B cell (primary cell): ENCODE results near the gene UBALD2. TPM values are rescaled to one million over a fixed set of nuclear protein-coding genes. Genes with fewer than 3 reads are reported as not detected.

Experiments
- ATAC-seq: fragments of 200-7000 bp; cut with Tn5 transposase; one replicate; pipeline ENCODE4 v1.10.0; 2021; ENCODE audit warnings: low read depth, mild to moderate bottlenecking, moderate number of reproducible peaks, moderate library complexity
- CTCF ChIA-PET: fragments of 350-600 bp; sonication (Branson Sonifier 250); formaldehyde crosslinking; loops from one replicate; lab custom pipeline; 2021; ENCODE audit warnings: antibody characterized with exemption, inconsistent platforms; lab: Charles Lee
- POLR2A ChIA-PET: fragments of 350-600 bp; sonication (Branson Sonifier 250); formaldehyde crosslinking; loops from one replicate; lab custom pipeline; 2021; ENCODE audit warnings: antibody characterized with exemption; lab: Charles Lee
- DNase-seq: peaks from one replicate; pipeline ENCODE4 v3.0.0; 2013
- H2AFZ ChIP-seq: 2 replicates; pipeline ENCODE4 v1.6.1; 2012; ENCODE audit warnings: mild to moderate bottlenecking, low read depth, low read length; ENCODE audit not compliant: insufficient read depth, poor library complexity, severe bottlenecking
- H3K27ac ChIP-seq, 2 donors: 1 replicate in 1 of 2; 2 replicates in 1 of 2; pipeline ENCODE4 v1.5.1; 2012 to 2013; ENCODE audit warnings: low read length in 2 of 2, mild to moderate bottlenecking in 2 of 2, moderate library complexity in 1 of 2
- H3K27me3 ChIP-seq, 4 experiments: fragments of 200-600 bp in 1 of 4; sonication (generic) in 1 of 4; replicated peaks in 1 of 4; 1 replicate in 2 of 4; 2 replicates in 2 of 4; pipeline versions ENCODE4 v1.6.1 to v1.7.0; 2013 to 2016; ENCODE audit warnings: low read length in 3 of 4, mild to moderate bottlenecking in 2 of 4, mixed read lengths in 1 of 4, moderate library complexity in 1 of 4; ENCODE audit not compliant: insufficient read depth in 4 of 4, control insufficient read depth in 3 of 4; ENCODE audit errors: control extremely low read depth in 1 of 4
- H3K36me3 ChIP-seq, 2 experiments: replicated peaks in 1 of 2; 1 replicate in 1 of 2; 2 replicates in 1 of 2; pipeline versions ENCODE4 v1.6.1 to v1.7.1; 2013; ENCODE audit warnings: low read length in 1 of 2; ENCODE audit not compliant: insufficient read depth in 2 of 2, control insufficient read depth in 1 of 2; ENCODE audit errors: control extremely low read depth in 1 of 2, extremely low read depth in 1 of 2
- H3K4me1 ChIP-seq, 2 donors: fragments of 200-600 bp in 1 of 2; sonication (generic) in 1 of 2; 1 replicate in 1 of 2; 2 replicates in 1 of 2; pipeline versions ENCODE4 v1.5.1 to v1.6.1; 2013 to 2017; ENCODE audit warnings: low read length in 2 of 2; ENCODE audit not compliant: control insufficient read depth in 2 of 2, insufficient read depth in 2 of 2
- H3K4me2 ChIP-seq: replicated peaks from 2 replicates; pipeline ENCODE3; 2012; ENCODE audit warnings: mild to moderate bottlenecking, low read depth, low read length; ENCODE audit not compliant: poor library complexity, severe bottlenecking
- H3K4me3 ChIP-seq, 5 experiments: fragments of 200-600 bp in 1 of 5; sonication (generic) in 1 of 5; 1 replicate in 3 of 5; 2 replicates in 2 of 5; pipeline versions ENCODE4 v1.5.1 to v1.7.0; 2011 to 2016; ENCODE audit warnings: low read length in 4 of 5, mild to moderate bottlenecking in 4 of 5, low read depth in 2 of 5, control low read depth in 1 of 5, moderate library complexity in 1 of 5; ENCODE audit not compliant: insufficient read depth in 1 of 5; ENCODE audit errors: control extremely low read depth in 1 of 5, extremely low read depth in 1 of 5
- H3K79me2 ChIP-seq: fragments of 200-600 bp; sonication (generic); one replicate; pipeline ENCODE4 v1.6.0; 2016; ENCODE audit warnings: low read length; ENCODE audit not compliant: control insufficient read depth, insufficient read depth
- H3K9ac ChIP-seq: fragments of 200-600 bp; sonication (generic); 2 replicates; pipeline ENCODE4 v1.6.1; 2017; ENCODE audit warnings: mild to moderate bottlenecking, low read length, moderate library complexity
- H3K9me3 ChIP-seq, 3 donors: one replicate each; pipeline versions ENCODE4 v1.6.1 to v1.7.1; 2013; ENCODE audit warnings: low read length in 2 of 3; ENCODE audit not compliant: control insufficient read depth in 2 of 3, insufficient read depth in 1 of 3; ENCODE audit errors: control extremely low read depth in 1 of 3
- H4K20me1 ChIP-seq: 2 replicates; pipeline ENCODE4 v1.6.0; 2012; ENCODE audit warnings: mild to moderate bottlenecking, low read length; ENCODE audit not compliant: insufficient read depth, control insufficient read depth, poor library complexity, severe bottlenecking
- H3K27ac Mint-ChIP-seq: one replicate; pipeline ENCODE4 v1.8.0; 2021; ENCODE audit warnings: mixed read lengths
- H3K27me3 Mint-ChIP-seq: one replicate; pipeline ENCODE4 v1.8.0; 2021; ENCODE audit warnings: mixed read lengths
- H3K4me1 Mint-ChIP-seq: one replicate; pipeline ENCODE4 v1.8.0; 2021; ENCODE audit warnings: mixed read lengths
- H3K4me3 Mint-ChIP-seq: one replicate; pipeline ENCODE4 v1.8.0; 2021; ENCODE audit warnings: mixed read lengths
- H3K9me3 Mint-ChIP-seq: one replicate; pipeline ENCODE4 v1.8.0; 2022; ENCODE audit warnings: mixed read lengths; ENCODE audit not compliant: insufficient read depth
- CTCF ChIP-seq: fragments of 200-600 bp; IDR thresholded peaks from one replicate; pipeline ENCODE4 v1.8.0; 2022; ENCODE audit warnings: antibody characterized with exemption, mild to moderate bottlenecking
- EZH2 ChIP-seq: IDR thresholded peaks from 2 replicates; pipeline ENCODE4 v1.6.1; 2012; ENCODE audit warnings: borderline replicate concordance, low read depth, mild to moderate bottlenecking, moderate library complexity, low read length; ENCODE audit not compliant: insufficient read depth, poor library complexity, severe bottlenecking
- WGBS: methylation state at CpG from one replicate; pipeline ENCODE4 v1.1.5; 2013; ENCODE audit warnings: missing lambda C conversion rate; ENCODE audit not compliant: insufficient coverage; 5-methylcytosine and 5-hydroxymethylcytosine counted together
- intact Hi-C: fragments of 100-400 bp; cut with micrococcal nuclease; formaldehyde crosslinking; loops from one replicate; pipeline ENCODE4 v1.10.0; 2022
- polyA plus RNA-seq: library from polyadenylated mRNA; depleted of rRNA; stranded (reverse); fragments of >200 nt; gene quantifications from 2 replicates; pipeline ENCODE4 v1.2.3, GENCODE V29; 2012
- total RNA-seq, 2 donors: library from RNA; stranded (reverse); fragments of 120-200 nt in 1 of 2; gene quantifications; 1 replicate in 1 of 2; 2 replicates in 1 of 2; pipeline versions ENCODE4 v1.2.3 to v1.2.4, GENCODE V29; 2013 to 2022

The UBALD2 gene
- total and polyA plus RNA-seq, 2 donors (not counting 1 experiment from before 2014, with no cell fraction given), result 78.9 to 155 TPM

GRCh38 chr17:76261421-76262215 is 3.5 kb upstream of the UBALD2 start:
- WGBS, result 25% methylated on average over 4 of the region's 23 CpGs
- Histone ChIP-seq H3K9me3 (peaks cover 0 to 2% (median 0%) of the 10 kb centered on the region in 3 donors), H4K20me1 (peaks cover 10% of the 10 kb centered on the region), H3K4me2 (peak overlapping the region; percentile 50), H3K27me3 (no peaks in the 10 kb centered on the region), H2AFZ (peak overlapping the region; percentile 37), H3K27ac (peak overlapping the region in 1 of 2 donors; percentile 60), H3K79me2 (peaks cover 17% of the 10 kb centered on the region), H3K4me3 (peak overlapping the region in 1 of 5 experiments; percentile 3), H3K4me1 (peaks cover 55 to 60% of the 10 kb centered on the region in 2 donors), H3K9ac (peak overlapping the region; percentile 44), H3K36me3 (peaks cover 0 to 3% of the 10 kb centered on the region in 2 experiments)
- CTCF ChIA-PET, result interaction anchor here (0.7 to 8.2 kb wide), 8 partner anchors 12 to 142 kb away, joined by 3 to 66 read pairs (median 15); no protein-coding TSS in a partner anchor
- intact Hi-C loops, result loop anchor here (2.0 to 10.0 kb wide), 3 partner anchors 15 to 357 kb away; partner anchors contain the start of gene MRPL38
- Mint-ChIP-seq H3K9me3 (no peaks in the 10 kb centered on the region), H3K27ac (peak overlapping the region; percentile 83), H3K4me3 (peak overlapping the region; percentile 81), H3K27me3 (no peaks in the 10 kb centered on the region), H3K4me1 (peaks cover 57% of the 10 kb centered on the region)
- TF ChIP-seq EZH2 (no peak), CTCF (no peak)
- POLR2A ChIA-PET, result interaction anchor here (1.3 to 3.3 kb wide), 3 partner anchors 12 to 708 kb away, joined by 3 to 44 read pairs (median 3); no protein-coding TSS in a partner anchor
- DNase-seq (peak; percentile 52), ATAC-seq (no peak)
